Measurements from ENCODE around the gene EPSTI1.
"Not testable (repeated sequence)": the region's sequence is repeated elsewhere in the genome, so short reads cannot be mapped to it uniquely, and the experiment has no call there.

The EPSTI1 gene

DNA sequence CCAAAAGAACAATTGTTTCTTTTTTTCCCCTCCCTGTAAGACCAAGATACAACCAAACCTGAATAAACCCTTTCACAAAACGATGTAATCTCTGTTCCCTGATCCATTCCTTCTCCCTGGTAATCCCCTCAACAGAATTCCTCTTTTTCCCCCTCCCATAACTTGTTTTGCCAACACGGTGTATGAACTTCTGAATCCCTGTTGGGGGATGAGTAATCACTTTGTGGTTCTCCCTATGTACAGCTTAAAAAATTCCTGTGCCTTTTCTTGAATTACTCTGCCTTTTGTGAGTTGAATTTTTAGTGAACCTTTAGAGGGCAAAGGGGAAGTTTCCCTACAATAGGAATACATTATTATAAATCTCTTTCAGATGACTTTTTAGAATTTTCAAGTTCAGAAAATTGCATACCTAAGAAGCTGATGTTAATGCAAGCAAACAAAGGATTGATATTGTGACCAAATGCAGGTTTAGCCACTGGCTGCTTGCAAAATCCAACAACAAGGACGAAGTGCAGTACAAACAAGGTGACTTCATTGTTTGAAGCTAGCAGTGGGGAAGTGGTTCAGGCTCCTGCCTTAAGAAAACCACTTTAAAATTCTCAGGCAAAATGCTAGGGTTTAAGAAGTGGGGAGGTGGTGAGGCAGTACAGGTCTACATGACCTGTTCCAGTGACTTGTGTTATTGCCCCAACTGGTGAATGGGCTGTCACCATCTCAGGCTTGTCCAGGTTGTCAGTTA lies 15.0 kb upstream of the EPSTI1 start:
- no peak for DNase-seq (ENCODE audit: low read depth in 1 of 2, low spot score in 1 of 2)

DNA sequence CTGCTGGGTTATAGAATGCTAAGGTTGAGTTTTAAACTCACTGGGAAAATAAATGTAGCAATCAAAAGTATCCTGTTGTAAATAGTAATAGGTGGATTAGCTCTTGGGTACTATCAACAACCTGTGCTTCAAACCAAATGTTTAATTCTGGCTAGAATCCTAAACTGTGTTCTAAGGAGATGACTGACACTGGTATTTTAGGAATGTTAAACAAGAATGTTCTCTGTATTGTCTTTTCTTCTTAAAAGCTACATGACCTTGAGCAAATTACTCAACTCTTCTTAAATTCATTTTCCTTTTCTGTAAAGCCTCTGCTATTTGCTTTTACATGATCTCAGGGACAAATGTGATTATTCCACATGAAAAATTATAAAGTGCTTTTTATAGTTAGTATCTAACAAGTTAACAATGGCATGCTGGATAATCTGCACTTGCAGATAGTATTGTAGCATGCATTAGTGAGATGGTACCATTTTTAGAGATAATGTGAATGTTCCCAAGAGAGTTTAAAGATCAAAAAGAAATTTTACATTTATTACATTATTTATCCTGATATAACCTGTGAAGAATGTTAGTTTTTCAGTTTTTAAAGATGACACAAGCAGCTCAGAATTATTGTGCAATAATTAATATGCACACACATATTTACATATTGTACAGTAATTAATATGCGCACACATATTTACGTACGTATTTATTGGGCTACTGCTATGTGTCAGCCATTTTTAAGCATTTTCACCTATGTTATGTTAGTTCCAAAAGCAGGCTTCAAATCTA lies 13.6 kb upstream of the EPSTI1 start:
- no peak for DNase-seq (ENCODE audit: low read depth in 1 of 2, low spot score in 1 of 2)

DNA sequence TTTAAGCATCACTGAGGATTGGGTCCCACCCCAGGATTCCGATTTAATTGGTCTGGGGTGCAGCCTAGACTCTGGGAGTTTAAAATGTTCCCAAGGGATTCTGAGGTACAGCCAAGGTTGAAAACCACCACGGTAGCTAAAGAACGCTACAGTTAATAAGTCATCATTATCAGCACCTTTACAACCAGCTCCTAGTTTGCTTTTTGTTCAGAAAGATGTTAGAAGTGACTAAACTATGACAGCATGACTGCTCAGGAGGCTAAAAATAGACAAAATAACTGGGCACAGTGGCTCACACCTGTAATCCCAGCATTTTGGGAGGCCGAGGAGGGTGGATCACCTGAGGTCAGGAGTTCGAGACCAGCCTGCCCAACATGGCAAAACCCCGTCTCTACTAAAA lies 11.7 kb upstream of the EPSTI1 start:
- DNase-seq (ENCODE audit: low read depth in 1 of 2, low spot score in 1 of 2) = no peak

DNA sequence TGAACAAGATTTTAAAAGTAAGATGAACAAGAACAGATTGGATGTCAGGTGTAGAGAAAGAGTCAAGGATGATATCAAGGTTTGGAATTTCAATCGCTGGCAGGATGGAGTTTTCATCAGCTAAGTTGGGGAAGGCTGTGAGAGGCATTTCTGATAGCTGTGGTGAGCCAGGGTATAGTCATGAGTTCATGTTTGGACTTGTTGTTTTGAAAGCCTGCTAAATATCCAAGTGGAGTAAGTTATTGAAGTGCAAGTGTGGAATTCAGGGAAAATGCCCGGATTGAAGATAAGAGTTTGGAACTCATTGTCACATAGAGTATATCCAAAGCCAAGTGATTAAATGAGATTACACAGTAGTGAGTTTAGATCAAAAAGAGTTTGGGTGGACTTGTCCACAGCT lies 11.0 kb upstream of the EPSTI1 start:
- no peak for DNase-seq (ENCODE audit: low read depth in 1 of 2, low spot score in 1 of 2)

DNA sequence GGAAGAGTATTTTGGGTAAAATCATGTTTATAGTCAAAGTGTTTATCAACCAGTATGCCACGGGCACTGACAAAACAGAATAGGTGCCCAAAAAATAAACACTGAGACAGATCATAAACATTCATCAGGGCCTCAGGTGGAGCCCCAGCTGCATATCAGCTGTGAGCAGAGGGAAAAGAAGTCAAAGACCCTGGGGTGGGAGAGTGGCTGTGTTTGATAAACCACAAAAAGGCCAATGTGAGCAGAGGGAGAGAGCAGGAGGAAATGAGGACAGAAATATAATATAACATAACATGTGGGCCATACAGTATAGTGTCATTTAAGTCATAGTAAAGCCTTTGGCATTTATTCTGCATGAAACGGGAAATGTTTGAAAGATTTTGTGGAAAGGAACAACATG lies 10.0 kb upstream of the EPSTI1 start:
- DNase-seq (ENCODE audit: low read depth in 1 of 2, low spot score in 1 of 2) = no peak

DNA sequence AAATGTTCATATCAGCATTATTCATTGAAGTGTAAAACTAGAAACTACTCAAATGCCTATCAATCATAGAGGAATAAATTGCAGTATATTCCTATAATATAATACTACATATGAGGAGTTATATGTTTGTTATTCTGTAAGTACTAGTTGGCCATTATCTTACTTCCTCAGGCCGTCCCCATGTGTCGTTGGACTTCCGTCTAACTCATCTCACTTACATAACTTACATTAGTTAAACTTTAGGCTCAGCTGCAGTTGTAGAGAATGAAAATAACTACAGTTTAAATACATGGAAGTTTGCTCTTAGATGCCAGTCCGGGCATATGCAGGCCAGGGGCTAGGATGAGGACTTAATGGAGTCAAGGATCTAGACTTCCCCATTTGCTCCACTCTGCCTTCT lies 8.6 kb upstream of the EPSTI1 start:
- no peak for DNase-seq (ENCODE audit: low read depth in 1 of 2, low spot score in 1 of 2)

DNA sequence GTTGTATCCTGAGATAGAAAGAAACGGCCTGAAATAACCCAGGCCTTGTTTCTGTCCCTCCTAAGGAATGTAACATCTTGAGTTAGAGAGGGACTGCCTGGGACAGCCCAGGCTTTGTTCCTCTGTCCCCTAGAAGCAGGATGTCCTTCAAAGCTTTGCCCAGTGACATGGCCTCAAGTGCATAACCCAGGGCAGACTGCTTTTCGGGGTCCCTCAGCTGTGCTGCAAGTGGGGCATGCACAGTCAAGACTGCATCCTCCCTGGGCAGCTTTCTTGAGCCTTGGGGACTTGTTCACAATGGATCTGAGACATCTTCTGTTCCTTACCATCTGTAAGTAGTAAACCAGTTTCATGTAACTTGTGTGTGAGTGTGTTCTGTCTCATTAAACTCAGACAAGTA lies 7.5 kb upstream of the EPSTI1 start:
- DNase-seq (ENCODE audit: low read depth in 1 of 2, low spot score in 1 of 2) = no peak

DNA sequence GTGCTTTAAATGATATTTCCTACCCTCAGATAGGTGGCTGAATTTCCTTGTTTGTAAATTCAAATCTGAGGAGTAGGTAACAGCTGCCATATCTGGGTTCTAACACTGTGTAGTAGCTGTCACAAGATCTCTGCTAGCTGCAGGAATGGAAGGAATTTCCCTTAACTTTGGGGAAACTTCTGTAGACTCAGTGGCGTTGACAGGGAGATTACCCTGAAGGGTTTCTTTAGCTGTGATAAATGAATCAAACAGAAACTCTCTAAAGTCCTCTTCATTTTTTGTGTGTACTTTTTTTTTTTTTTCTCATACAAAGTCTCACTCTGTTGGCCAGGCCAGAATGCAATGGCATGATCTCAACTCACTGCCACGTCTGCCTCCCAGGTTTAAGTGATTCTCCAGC lies 5.3 kb upstream of the EPSTI1 start:
- DNase-seq (ENCODE audit: low read depth in 1 of 2, low spot score in 1 of 2) = no peak

DNA sequence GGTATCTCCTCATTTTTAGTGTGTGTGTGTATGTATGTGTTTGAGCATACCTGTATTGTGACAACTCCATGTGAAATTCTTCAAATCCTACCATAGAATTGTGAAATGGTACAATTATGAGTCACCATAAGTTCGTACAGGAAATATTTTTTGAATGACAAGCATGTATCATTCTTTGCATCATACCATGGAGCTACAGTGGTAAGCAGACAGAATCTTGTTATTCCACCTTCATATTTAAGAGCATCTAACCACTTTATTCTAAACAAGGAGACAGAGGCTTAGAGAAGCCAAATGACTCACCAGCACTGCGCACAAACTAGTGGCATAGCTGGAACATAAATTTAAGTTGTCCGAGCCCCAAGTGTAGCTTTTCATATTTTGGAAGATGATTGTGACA lies 4.5 kb upstream of the EPSTI1 start:
- DNase-seq (ENCODE audit: low read depth in 1 of 2, low spot score in 1 of 2) = no peak

DNA sequence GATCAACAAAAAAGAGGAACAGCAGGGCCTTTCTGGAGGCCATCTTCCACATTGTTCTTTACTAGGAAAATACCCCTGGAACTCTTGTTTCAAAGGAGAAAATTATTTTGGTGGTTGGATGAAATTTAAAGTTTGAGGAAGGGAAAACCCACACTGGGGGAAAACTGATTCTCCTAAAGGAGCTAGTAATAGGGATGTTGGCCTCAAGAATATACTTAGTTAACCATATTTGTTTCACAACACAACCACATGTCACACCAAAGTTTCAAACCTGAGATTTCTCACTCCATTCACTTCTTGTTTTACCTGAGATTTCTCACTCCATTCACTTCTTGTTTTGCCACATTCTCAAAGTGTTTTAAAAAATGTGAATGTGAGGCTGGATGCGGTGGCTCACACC lies 2.8 kb upstream of the EPSTI1 start:
- no peak for DNase-seq (ENCODE audit: low read depth in 1 of 2, low spot score in 1 of 2)

DNA sequence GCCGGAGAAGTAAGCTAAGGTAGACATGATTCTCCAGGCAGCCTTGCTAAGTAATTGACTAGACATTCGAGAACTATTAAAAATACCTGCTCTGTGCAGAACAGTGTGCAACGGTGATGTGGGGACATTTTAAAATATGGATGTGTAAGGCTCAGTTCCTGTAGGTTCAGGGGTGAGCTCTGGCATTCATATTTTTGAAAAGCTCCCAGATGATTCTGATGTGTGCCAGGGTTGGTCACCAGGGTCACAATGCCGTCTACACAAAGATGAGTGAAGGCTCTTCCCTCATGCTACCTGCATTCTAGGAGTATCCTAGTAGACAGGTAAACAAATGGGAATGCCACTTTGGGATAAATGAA lies 702 bp upstream of the EPSTI1 start:
- no peak for DNase-seq (ENCODE audit: low read depth in 1 of 2, low spot score in 1 of 2)

DNA sequence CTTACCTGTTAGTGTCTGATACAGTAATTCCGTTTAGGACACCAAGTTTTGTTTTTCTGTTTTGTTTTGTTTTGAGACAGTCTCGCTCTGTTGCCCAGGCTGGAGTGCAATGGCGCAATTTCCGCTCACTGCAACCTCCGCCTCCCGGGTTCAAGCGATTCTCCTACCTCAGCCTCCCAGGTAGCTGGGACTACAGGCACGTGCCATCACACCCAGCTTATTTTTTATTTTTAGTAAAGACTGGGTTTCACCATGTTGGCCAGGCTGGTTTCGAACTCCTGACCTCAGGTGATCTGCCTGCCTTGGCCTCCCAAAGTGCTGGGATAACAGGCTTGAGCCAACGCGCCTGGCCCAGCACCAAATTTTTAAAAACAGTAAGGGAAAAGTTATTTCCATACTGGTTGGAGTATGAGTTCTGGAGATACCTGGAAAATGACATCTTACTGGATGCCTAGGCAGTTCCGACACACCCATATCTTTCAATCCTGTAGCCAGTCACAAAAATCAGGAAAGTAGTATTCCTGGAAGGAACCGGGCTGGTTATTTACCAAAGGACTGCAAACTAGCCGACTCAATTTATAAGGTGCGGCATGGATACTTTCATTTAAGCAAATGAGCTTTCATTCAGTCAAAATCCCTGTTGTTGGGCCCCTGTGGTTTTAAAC lies 676 bp downstream of the EPSTI1 start:
- not testable (repeated sequence) for DNase-seq (ENCODE audit: low read depth in 1 of 2, low spot score in 1 of 2)

DNA sequence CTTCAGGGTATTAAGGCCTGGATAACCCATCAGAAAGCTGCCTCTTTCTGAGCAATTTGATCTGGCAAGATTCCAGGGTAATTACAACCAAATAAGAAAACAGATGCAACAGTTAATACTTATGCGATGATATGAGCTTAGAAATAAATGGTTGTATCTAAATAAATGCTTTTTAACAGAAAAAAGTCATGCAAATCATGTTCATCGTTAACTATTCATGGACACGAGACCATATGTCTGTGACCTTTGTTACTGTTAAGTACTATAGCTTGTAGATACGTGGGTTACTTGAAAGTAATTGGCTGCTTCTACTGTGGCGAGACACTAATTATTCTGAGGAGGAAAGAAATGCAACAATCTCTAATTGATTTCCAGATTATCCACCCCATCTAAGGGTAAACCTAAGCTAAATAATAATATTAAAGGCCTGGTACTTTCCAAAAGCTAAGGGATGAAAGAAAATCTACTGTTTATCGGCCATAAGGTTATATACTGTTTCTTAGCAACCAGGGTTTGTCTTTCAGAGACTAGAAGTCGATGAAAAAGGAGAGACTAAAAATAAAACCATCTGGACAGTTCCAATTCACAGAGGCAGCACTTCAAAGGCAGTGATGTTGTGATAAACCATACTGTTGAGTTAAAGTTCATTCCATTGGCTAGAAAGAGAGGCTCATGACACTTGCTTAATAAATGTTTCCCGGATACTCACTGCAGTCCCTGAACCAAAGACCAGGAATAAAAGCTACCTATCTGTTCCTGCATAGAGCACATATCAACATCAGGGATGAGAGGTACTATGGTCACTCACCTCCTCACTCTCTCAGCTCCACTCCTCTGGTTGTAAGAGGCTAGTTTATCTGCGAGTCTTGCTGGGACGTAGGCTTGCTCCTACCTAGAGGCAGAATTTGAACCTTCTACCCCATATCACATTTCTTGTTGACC lies 1.5 kb downstream of the EPSTI1 start:
- no peak for DNase-seq (ENCODE audit: low read depth in 1 of 2, low spot score in 1 of 2)

DNA sequence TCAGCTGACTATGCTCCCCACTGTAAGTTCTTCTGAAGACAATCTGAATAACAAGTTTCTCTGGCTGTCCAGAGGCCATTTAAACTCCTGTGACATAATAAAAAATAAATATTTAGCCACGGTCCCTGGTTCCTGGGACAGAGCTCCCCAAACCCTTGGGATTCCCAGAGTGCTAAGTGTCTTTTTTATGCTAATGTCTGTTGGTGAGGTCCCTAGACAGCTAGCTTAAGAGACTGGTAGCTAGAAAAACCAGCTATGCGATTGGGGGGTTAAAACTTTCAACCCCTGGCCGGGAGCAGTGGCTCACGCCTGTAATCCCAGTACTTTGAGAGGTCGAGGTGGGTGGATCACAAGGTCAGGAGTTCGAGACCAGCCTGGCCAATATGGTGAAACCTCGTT lies 5.9 kb downstream of the EPSTI1 start:
- DNase-seq (ENCODE audit: low read depth in 1 of 2, low spot score in 1 of 2) = no peak

DNA sequence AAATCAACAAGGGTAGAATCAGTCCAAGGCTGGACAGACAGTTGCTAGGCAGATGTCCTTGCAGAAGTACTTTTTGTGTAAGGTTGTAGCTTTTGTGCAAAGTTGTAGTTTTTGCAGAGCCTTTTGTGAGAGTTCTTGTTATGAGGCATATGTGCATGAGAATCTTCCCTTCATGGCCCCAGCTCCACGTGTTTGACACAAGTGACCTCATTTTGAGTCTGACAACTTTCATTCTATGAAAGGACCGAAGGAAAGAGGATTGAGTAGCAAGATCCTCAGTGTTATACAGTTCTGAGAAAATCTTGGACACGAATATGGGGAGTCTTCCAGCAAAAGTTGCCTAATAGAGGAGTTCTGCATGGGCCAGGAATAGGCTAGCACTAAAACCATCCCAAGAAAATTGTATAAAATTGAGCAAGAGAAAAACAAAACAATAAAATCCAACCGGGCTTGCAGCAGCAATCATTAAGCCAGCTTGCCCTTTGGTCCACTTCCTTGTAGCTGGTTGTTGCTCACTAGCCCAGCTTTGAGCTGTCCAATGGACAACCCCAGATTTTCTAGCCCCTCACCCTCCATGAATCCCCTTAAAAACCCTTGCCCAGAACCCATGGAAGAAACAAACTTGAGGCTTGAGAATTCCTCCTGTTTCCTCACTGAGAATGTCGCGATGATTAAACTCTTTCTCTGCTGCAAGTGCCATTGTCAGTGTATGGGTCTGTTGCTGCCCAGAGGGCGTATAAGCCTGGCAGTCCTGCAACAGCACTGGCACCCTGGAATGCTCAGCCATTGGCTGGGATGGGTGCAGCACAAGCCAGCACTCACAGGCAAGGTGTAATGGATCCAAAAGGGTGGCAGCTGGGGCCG lies 6.5 kb downstream of the EPSTI1 start:
- DNase-seq (ENCODE audit: low read depth in 1 of 2, low spot score in 1 of 2) = no peak

DNA sequence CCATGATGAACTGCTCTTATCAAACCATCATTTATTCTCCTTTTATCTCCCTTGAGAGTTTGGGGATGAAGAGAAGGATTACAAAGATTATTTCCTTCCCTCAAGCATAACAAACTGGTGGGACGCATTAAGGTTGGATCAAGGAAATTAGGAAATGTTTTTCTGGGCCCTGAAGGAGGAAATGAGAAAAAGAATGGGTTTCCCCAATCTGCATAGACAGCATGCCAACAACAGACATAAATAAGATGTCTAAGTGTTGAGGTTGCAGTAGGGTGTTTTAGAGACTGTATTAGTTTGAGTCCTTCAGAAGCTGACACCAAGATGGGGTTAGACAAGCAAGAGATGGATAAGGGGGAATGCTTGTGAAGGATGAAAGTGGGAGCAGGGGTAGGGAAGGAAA lies 7.3 kb downstream of the EPSTI1 start:
- no peak for DNase-seq (ENCODE audit: low read depth in 1 of 2, low spot score in 1 of 2)

DNA sequence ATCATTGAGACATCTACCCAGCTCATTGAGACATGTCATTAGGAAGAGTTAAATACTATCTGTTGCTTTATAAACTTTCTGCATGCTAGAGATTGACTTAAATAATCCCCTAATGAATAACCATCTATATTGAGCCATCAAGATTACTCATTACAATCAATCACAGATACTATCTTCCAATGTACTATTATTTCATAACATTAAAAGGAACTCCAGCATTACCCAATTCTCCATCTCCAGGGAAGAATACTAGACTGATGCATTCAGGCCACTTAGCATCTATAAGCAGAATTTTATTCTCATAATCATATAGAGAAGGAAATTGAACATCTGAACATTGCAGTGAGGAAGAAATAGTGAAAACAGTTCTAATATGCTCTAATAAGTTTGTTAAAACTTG lies 8.0 kb downstream of the EPSTI1 start:
- DNase-seq (ENCODE audit: low read depth in 1 of 2, low spot score in 1 of 2) = no peak

DNA sequence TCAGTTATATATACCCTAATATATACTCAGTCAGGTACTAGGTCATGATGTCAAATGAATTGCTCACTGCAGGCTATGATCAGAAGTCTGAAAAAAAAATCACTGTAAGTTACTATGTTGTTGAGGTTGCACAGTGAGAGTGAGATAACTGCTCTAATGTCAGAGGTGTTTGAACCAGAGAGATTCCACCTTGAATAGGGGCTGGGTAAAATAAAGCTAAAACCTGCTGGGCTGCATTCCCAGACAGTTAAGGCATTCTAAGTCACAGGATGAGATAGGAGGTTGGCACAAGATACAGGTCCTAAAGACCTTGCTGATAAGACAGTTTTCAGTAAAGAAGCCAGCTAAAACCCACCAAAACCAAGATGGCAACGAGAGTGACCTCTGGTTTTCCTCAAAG lies 10.2 kb downstream of the EPSTI1 start:
- no peak for DNase-seq (ENCODE audit: low read depth in 1 of 2, low spot score in 1 of 2)

DNA sequence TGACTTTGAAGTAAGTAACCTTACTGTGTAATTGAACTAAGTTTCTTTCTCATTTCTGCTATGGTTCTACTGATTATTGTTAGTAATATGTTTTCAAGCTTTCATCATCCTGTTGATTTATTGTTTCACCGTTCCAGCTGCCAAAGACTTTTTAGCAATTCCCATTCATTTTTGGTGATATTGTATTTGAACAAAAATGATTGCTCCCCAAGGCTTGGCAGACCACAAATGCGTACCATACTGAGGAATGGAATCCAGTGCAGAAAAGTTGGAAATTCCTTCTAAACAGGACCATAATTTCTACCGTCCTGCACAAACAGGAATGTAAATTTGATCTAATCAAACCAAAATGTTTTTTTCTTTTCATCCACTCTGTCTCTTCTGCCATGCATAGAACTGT lies 10.7 kb downstream of the EPSTI1 start:
- no peak for DNase-seq (ENCODE audit: low read depth in 1 of 2, low spot score in 1 of 2)

DNA sequence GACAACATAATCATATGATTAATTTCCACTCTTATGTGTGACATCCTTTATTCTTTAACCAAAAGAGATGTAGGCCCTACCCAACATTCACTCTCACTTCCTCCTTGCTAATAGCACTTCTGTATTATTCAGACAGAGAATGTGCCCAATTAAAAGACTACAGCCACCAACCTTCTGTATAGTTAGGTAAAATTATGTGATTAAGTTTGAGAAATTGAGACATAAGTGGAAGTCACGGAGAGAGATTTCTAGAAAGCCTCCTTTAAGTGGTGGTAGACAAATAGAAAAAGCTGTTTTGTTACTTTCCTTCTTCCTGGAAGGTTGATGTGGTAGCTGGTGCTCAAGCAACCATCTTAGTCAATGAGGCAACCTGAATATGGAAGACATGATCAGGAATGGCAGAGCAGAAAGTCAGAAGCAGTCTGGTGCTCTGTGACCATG lies 14.8 kb downstream of the EPSTI1 start:
- DNase-seq (ENCODE audit: low read depth in 1 of 2, low spot score in 1 of 2) = no peak

All from stimulated activated CD4-positive, alpha-beta T cell treated with anti-CD3 and anti-CD28 coated beads, Interleukin-15, amount 100 ng/mL, for 1 hour (primary cell).